SK-N-SH treated with all-trans-retinoic acid at 6 μM for 48 hours (cell line): ENCODE measurements around the gene VPS11.

Experiments used
- CSDC2 ChIP-seq: fragments of 250-450 bp; sonication (Bioruptor Pico); IDR thresholded peaks from 2 replicates; pipeline ENCODE4 v1.5.0; 2020; ENCODE audit warnings: mild to moderate bottlenecking, moderate library complexity
- PATZ1 ChIP-seq: fragments of 250-450 bp; sonication (Bioruptor Pico); IDR thresholded peaks from 2 replicates; pipeline ENCODE4 v1.8.0; 2020; ENCODE audit warnings: mild to moderate bottlenecking, moderate library complexity, borderline replicate concordance
- POU6F1 ChIP-seq: fragments of 250-450 bp; sonication (Bioruptor Pico); IDR thresholded peaks from 2 replicates; pipeline ENCODE4 v1.8.0; 2021; ENCODE audit warnings: low read depth, mild to moderate bottlenecking, moderate library complexity, borderline replicate concordance
- ZC3H10 ChIP-seq: fragments of 250-450 bp; sonication (Bioruptor Pico); IDR thresholded peaks from 2 replicates; pipeline ENCODE4 v1.5.1; 2021; ENCODE audit warnings: mild to moderate bottlenecking, moderate library complexity
- ZFP3 ChIP-seq: fragments of 250-450 bp; sonication (Bioruptor Pico); IDR thresholded peaks from 2 replicates; pipeline ENCODE4 v1.5.0; 2020; ENCODE audit warnings: mild to moderate bottlenecking, moderate library complexity

GRCh38 chr11:119056421-119056999 is 11.1 kb upstream of the VPS11 start:
- TF ChIP-seq ZFP3 (CRISPR knock-in tag), result no peak
- no peak for TF ChIP-seq ZC3H10 (CRISPR knock-in tag)
- no peak for TF ChIP-seq CSDC2
- TF ChIP-seq PATZ1 (CRISPR knock-in tag), result no peak
- TF ChIP-seq POU6F1 (CRISPR knock-in tag), result no peak
